ENCODE measurements around the gene LIFR.

DNA sequence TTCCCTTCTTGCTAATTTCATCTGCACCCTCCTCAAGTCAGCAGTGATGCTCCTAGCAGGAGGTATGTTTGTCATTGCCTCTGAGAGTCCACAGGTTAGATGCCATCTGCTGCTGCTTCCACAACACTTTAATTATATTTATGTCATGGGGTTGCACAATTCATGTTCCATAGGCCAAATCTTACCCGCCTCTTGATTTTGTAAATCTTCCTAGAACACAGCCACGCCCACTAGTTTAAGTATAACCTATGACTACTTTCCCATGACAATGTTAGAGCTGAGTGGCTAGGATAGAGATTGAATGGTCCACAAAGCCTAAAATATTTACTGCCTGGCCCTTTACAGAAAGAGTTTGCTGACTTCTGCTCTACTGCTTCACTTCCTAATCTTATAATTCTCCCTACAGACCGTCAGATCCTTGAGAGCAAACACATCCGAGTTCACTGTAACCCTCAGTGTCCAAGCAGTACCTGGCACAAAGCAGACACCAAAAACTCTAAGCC, 21.1 kb downstream of the LIFR start:
- TF ChIP-seq CTCF (IDR thresholded peaks at IDR 0.05) = no peak
- no peak for TF ChIP-seq POLR2AphosphoS5 (IDR thresholded peaks at IDR 0.05)
